Omental fat pad (tissue), 4 donors: ENCODE results near the gene GMPR. TPM values are rescaled to one million over a fixed set of nuclear protein-coding genes. Genes with fewer than 3 reads are reported as not detected.
A peak's percentile ranks its signal among the peaks of the same experiment; 100 is the strongest.

Experiments
- ATAC-seq: fragments of 150-250 bp; one replicate; pipeline ENCODE4 v1.9.1; 2016; ENCODE audit warnings: mild to moderate bottlenecking, moderate library complexity; ENCODE audit not compliant: low FRiP score
- DNase-seq: peaks from one replicate; pipeline ENCODE4 v3.0.0-alpha.2; 2019; ENCODE audit warnings: low spot score
- CTCF ChIP-seq, 3 donors: fragments of 450-650 bp; IDR thresholded peaks; one replicate each; pipeline ENCODE4 v1.5.1; 2016 to 2017; ENCODE audit warnings: antibody characterized with exemption in 3 of 3, mild to moderate bottlenecking in 3 of 3, moderate library complexity in 2 of 3
- total RNA-seq, 4 donors: library from RNA; depleted of rRNA; stranded (reverse); fragments of >200 nt; gene quantifications; one replicate each; pipeline ENCODE4 v1.1.0, GENCODE V29; 2016

The GMPR gene
- total RNA-seq, 4 donors from 2014 or later = 2.4 to 24.5 (median 9.9) TPM

- TF ChIP-seq CTCF (IDR thresholded peaks at IDR 0.05) = no peak
- DNase-seq (no peak), ATAC-seq (no peak)
Observed at GRCh38 chr6:16329233-16329632, 90.8 kb downstream of the GMPR start.

- peak in 2 of 3 donors; percentile 46 to 82 for TF ChIP-seq CTCF (IDR thresholded peaks at IDR 0.05)
- ATAC-seq (peak; percentile 72), DNase-seq (no peak)
Observed at GRCh38 chr6:16331384-16332174, 93.2 kb downstream of the GMPR start.

GRCh38 chr6:16332175-16332542, 93.8 kb downstream of the GMPR start:
- peak; percentile 41 for ATAC-seq
- peak in 1 of 3 donors; percentile 59 for TF ChIP-seq CTCF (IDR thresholded peaks at IDR 0.05)
- DNase-seq = peak; percentile 72

- TF ChIP-seq CTCF (IDR thresholded peaks at IDR 0.05) = no peak
- peak; percentile 56 for ATAC-seq
- no peak for DNase-seq
Observed at GRCh38 chr6:16333580-16333979, 95.2 kb downstream of the GMPR start.

- peak; percentile 62 for ATAC-seq
- DNase-seq = peak; percentile 67
- TF ChIP-seq CTCF (IDR thresholded peaks at IDR 0.05) = no peak
Observed at GRCh38 chr6:16334671-16335070, 96.3 kb downstream of the GMPR start.

GRCh38 chr6:16335176-16335575, 96.8 kb downstream of the GMPR start:
- DNase-seq = no peak

More at GRCh38 chr6:16335176-16335575, 96.8 kb downstream of the GMPR start:
- no peak for TF ChIP-seq CTCF (IDR thresholded peaks at IDR 0.05)
- ATAC-seq = no peak
